ENCODE data around the gene PDGFA.
"Not testable (repeated sequence)": the region's sequence is repeated elsewhere in the genome, so short reads cannot be mapped to it uniquely, and the experiment has no call there.

Gene PDGFA

DNA sequence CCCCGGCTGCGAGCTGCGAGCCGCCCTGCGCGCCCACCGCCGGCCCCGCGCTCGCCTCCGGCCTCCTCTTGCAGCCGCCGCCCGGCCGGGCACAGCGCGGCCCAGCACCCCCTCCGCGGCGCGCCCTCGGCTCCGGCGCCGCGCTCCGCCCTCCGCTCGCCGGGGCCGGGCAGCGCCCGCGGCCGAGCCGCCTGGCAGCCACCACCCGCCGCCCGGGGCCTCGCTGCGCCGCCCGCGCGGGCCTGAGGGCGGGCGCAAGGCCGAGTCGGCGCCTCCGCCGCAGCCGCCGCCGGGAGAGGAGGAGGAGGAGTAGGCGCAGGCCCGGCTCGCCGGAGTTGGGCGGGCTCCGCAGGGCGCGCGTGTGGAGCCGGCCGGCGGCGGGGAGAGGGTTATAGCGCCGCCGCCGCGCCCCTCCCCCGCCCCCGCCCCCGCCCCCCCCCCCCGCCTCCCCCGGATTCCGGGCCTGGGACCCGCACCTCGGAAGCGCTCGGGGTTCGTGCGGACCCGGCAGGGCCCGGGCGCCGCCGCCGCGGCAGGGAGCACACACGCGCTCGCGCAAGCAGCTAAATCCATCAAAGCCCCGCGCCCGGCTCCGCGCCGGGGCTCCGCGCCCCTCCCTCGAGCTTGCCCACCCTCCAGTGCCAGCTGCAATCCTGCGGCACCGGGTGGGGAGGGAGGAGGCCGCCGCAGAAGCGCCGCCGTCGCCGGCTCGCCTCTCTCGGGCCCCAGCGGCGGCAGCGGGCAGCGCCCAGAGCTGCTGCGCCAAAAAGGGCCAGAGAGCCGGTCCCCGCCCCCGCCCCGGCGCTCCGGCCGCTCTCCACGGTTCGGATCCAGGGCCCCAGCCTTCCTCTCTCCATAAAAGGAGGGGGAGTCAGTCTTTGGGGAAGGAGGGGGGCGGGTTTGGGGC lies at the start of gene PDGFA:
PDGFA (minus strand) TSS at position 363 of the 907 bp plus-strand sequence. CDS start 845 bp downstream, outside the sequence.
- peak; percentile 36 for DNase-seq

DNA sequence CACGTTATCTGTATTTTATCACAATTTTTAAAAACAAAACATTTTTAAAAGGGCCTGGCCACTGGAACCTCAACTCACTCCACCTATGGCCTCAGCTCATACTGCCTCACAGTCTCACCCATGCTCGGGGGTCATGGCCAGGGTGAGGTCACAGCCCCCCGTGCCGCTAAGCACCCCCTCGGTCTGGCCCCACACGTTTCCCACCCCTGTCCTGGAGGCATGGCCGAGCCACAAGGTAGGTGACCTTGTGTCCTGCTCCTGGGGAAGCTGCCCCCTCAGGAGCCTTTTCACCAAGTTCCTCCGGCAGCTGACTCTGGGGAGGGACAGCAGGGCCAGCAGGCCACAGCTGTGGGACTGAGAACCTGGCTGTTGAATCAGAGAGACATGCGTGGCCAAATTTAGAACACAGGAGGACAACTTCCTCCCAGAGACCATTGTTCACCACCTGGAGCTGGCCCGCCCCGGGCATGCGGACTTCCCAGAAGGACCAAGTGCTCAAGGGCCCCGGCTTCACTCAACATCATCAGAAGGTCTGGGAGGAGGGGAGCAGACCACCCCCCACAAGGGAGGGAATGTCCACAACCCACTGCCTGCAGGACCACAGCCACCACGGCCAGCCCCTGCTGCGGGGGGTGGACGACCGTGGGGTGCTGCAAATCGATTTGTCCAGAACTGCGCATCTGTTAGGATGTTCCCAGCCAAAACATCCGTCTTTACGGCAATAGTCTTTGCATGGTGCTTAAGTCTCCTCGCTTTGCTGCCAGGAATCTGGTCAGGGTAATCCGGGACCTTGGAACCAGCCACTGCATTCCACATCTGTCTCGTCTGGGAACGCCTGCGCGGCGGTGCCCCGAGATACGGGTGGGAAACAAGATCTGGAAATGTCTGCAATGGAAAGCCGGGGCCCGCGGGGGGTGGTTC lies 48.6 kb upstream of the PDGFA start:
- DNase-seq, result no peak

DNA sequence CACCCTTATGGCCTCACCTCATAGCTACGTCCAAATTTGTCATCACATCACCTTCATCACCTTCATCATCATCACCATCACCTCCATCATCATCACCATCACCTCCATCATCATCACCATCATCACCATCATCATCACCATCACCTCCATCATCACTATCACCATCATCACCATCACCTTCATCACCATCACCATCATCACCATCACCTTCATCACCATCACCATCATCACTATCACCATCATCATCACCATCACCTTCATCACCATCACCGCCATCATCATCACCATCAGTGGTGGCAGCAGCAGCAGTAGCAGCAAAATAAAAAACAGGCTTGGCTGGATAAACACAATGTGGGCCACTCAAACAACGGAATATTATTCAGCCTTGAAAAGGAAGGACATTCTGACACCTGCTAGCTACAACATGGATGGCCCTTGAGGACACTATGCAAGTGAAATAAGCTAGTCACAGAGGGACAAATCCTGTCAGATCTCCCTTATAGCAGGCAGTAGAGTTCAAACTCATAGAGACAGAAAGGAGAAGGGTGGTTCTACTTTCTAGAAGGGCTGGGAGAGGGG lies 47.7 kb upstream of the PDGFA start:
- no peak for DNase-seq

DNA sequence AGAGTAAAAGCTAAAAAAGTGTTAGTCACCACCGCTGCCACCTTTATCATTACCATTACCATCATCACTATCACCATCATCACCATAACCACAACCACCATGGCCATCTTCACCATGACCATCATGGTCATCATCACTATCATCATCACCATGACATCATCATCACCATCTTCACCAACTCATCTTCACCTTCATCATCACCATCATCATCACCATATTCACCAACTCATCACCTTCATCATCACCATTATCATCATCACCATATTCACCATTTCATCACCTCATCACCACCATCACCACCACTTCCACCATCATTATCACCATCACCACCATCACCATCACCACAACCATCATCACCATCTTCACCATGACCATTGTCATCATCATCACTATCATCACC lies 46.5 kb upstream of the PDGFA start:
- no peak for DNase-seq

DNA sequence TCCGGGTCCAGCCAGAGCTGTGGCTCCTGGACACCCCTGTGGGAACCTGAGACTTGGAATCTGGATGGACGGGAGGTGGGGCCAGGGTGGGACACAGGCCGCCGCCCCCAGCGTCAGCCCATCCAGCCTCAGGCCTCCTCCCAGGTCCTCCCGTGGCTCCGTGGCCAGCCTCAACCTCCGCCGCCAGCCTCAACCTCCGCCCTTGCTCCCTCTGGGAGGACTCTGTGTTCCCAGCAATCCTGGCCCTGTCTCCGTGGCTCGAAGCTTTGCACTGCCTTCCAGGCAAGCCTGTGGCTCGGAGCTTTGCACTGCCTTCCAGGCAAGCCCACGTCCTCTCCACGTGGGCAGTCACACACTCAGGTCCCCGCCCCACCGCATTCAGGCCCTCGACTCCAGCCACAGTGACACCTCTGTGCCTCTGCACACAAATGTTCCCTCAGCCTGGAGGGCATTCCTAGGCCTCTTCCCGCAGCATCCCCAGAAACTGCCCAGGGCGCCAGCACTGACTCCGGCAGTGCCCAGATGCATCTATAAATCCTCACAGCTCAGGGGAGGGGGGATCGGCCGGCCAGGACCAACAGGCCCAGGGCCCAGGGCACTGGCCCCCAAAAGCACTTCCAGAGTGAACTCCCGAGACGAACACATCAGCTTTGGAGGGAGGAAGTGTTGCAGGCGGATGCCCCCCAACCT lies 44.7 kb upstream of the PDGFA start:
- DNase-seq, result no peak

DNA sequence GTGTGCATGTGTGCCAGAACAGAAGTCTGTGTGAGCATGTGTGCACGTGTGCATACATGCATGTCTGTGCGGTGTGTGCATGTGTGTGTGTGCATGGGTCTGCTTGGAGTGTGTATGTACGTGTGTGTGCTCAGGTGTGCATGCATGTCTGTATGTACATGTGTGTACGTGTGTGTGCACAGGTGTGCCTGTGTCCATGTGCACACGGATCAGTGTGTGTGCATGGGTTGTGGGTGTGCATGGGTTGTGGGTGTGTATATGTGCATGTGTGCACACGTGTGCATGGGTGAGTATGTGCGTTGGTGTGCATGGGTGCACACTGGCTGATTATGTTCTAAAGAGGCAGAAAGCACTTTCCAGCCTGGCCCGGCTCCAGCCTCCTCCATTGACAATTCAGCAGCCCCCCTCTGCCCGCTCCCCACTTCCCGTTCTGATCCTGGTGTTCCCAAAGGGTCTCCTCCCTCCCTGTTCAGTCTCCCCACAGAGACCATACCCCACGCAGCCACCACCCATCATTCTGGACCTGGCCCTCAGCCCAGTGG lies 44.1 kb upstream of the PDGFA start:
- no peak for DNase-seq

DNA sequence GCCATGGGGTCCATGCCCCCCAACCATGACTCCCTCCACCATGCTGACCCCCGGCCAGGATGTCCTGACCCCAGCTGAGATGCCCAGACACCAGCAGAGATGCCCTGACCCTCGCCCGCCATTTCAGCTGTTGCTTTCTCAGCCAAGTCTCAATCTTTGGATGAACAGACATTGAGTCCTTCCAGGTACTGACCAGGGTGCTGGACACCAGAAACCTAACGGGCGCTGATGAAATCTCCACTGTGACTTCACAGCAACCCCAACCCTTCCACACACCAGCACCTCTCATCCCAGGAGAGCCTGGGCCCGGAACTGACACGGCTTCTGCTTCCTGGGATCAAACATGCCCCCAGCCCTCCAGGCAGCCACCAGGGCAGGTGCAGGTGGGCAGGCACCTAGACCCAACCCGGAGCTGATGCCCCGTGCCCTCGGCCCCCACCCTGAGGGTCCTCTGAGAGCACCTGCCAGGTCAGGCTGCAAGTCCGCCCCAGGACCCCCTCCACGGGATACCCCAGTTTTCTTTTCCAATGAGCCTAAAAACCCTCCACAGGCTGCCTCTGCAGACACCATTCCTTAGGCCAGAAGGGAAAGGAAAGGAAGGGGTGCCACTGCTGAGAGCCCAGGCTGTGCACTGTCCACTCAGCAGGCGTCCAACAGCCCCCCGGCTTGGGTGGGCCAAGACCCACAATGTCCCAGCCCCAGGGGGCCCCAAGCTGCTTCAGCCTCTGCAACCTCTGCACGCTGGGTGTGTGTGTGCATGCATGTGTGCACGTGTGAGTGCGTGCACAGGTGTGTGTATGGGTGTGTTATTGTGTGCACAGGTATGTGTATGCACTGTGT lies 43.4 kb upstream of the PDGFA start:
- DNase-seq, result no peak

DNA sequence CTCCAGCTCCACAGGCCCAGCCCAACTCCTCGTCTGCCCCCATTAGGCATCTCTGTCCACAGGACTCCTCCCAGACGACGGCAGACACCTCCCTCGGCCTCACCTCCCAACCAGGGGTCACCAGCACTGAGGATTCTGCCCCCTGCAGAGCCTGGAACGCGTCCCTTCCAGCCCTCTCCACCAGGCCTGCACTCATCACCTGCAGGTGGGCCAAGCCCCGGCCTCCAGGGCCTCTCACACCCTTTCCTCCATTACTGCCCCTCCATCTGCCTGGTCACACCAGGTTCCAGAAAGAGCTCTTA lies 42.7 kb upstream of the PDGFA start:
- DNase-seq, result no peak

DNA sequence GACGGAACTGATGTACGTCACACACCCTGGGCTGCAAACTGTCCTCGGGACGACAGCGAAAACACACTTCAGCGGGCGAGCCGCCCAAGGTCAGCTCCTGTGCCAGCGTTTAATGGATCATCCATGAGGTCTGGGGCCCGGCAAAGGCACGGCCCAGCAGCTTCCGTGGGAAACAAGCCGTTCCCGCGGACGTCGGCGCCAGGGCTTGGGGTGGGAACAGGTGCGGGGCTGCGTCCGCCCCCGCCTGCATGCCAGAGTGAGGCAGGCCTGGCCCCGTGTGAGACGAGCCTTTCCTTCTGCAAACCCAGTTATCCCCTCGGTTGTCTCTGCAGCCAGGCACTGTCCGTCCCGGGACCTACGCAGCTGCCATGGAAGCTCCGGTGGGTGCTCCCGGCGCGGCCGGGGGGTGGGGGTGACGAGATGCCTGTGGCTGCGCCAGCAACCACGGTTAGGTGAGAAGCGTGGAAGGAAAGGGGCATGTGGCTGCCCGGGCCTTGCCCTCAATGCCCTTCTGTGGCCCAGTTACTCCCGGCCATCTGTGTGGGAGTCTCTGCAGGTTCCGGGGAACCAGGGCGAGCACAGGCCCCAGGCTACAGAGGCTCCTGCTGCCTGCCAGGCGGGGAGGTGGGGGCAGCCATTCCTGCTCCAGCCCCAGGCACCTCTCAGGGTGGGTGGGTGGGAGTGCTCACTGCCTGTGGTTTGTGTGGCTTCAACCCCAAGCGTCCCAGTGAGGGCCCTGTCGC lies 42.2 kb upstream of the PDGFA start:
- DNase-seq, result no peak

DNA sequence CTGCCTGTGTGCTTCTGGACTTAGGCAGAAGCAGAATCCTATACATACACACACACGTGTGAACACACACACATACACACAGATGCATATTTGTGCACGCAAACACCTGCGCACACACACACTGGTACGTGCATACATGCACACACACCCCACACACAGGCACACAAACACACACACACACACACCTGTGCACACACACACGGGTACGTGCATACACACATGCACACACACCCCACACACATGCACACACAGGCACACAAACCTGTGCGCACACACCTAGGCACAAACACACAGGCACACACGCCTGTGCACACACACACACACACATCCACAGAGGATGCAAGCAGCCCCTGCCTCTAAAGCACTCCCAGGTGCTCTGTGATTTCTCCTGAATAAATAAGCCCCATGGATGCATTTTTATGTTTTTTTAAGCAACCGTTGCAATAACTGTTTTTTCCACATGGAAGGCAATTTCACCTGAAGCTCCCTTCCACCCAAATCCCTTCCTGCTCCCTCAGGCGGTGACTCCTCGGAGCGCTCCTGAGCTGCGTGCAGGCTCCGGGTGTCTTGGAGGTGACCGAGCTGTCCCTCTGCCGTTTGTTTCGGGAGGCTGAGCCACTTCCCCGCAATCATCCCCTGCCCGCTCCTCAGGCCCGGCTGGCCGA lies 41.5 kb upstream of the PDGFA start:
- DNase-seq, result no peak

DNA sequence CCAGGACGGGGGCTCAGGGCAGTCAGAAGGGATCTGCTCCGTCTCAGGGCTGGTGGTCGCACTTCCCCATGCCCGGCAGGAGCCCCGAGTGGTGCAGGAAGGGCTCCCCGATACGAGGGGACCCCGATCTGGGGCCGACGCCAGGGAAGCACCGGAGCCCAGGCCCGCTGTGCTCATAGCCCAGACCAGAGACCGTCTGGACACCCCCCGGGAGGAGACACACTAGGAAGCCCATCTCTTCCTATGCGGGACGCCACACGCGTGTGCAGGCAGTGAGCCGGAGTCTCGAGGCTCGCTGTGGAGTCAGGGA lies 39.7 kb upstream of the PDGFA start:
- no peak for DNase-seq

DNA sequence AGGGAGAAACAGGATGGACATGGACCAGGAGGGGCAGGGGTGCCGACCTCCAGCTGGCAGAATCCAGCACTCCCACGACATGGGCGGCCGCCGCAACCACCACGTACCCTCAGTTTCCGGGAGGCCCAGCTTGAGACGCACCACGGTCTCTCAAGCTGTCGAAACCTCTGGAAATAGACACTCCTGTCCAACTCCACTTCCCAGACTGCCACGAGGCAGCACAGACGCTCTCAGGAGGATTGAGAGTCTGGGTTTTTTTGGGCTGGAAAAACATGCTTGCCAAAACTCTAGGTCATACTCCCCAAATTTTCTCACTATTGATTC lies 37.9 kb upstream of the PDGFA start:
- DNase-seq, result no peak

DNA sequence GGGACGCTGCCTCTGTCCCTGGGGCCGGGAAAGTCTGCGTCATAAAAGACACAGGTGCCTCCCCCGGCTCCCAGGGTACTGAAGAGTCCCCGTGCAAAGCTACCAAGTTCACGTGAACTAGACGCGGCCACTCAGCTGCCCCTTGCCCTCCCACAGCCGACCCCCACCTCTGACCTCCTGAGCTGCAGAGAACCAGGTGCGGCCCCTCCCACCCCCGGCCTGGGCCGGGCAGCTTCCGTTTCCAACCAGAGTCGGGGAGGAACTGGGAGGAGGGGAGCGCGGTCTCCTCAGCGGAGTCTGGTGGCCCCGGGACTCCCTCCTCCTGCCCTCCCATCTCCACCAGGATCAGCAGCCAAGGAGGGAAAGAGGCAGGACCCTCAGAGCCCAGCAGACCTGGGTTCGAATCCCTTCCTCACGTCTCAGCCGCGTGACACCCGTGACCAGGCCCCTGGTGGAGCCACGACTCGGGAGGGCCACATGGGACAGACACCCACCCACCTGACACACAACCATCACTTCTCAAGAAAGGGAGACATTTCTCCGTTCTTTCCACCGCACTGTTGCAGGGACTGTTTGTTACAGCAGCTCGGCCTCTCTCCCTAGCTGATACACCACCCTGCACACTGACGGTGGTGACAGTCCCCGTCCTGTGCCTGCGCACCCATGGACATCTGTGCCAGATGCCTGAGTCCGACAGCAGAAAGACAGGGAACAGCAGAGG lies 37.4 kb upstream of the PDGFA start:
- DNase-seq, result no peak

DNA sequence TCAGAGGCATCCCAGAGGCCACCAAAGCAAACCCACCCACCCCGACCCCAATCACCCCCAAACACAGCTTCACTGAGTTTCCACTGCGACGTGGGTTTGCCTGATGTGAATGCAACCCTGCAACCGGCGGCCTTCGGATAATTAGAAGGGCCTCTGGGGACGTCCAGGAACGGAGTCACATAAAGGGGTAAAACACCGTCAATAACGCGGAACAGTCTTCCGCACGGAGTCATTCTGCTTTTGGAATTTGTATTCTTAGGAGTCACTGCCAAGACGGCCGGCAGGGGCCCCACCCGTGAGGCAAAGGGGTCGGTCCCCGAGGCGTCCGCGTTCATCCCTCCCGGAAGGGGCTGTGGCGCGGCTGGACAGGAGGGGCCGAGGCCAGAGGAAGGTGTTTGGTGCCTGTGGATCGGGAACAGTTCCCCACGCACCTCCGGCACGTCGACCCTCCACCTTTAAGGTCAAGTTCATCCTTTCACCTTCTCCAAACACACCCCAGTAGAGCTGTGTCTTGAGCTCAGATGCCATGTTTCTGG lies 36.7 kb upstream of the PDGFA start:
- no peak for DNase-seq

DNA sequence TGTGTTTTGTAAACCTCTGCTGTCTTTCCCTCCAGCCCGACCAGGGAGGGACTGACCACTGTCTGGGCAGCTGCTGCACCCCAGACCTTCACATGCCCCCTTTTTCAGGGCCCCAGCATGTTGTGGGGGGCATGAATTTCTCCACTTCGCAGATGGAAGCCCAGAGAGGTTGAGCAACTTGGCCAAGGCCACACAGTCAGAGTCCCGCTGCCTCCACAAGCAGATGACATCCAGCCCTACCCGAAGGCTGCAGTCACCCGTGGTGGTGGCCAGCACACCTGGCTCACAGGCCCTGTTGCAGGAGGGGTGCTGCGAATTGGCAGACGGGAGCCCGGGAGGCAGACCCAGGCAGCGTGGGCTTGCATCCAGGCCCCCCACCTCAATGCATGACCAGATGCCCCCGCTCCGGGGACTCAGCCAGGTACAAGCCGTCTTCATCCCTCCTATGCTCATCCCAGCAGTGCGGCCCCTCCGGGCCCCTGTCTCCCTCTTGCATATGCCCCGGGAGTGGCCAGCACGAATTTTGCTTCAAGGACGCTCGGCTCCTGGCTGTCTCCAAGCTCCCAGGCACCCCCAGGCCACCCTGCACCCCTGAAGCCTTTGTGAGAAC lies 36.0 kb upstream of the PDGFA start:
- DNase-seq, result no peak

DNA sequence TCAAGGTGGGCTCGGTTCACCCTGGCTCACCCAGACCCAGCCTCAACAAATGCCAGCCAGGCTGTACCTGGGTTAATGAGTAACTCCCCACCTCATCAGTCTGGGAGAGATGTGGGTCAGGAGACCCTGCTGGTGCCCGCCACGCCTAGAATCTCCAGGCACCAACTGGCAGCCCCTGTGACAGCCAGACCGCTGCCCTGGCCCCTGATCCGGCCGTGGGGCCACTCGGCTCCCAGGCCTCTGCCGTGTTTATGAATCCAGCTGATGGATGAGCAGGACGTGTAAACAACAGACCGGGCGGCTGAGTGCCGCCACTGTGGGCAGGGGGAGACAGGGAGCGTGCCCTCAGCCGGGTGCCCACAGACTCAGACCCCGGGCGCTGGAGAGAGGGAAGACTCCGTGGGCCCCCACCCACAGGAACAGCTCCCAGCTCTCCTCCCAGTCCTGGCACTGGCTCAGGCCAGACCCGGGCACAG lies 34.0 kb upstream of the PDGFA start:
- no peak for DNase-seq

DNA sequence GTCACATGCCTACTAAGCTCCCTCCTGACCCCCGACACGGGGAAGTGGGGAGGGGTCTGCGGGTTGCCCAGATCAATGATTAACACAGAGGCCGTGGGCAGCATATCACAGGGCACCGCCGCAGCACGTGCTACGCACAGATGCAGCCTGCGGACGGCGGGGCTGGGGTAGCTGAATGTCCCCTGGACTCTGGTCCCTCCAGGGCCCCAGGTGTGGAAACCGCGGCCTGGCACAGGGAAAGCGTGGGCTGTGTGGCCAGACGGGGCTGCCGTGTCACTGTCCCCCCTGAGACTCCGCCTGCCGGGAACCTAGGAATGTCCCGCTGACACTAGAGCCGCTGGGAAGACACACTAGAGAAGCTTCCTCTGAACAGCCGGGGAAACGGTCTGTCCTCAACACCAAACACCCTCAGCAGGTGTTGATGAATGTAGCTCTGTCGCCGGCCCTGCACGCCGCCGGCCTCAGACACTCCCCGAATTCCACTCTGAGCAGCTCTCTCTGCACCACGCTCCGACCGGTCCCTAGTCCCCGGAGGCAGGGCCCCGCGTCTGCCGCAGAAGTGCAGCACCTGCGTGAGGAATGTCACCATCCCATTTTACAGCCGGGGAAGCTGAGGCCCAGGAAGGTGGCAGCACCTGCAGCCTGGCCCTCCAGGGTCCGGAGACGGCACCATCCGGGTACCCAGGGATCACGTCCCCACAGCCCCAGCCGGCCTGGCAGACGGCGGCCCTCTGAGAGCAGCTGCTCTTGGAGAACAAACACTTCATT lies 33.4 kb upstream of the PDGFA start:
- no peak for DNase-seq

DNA sequence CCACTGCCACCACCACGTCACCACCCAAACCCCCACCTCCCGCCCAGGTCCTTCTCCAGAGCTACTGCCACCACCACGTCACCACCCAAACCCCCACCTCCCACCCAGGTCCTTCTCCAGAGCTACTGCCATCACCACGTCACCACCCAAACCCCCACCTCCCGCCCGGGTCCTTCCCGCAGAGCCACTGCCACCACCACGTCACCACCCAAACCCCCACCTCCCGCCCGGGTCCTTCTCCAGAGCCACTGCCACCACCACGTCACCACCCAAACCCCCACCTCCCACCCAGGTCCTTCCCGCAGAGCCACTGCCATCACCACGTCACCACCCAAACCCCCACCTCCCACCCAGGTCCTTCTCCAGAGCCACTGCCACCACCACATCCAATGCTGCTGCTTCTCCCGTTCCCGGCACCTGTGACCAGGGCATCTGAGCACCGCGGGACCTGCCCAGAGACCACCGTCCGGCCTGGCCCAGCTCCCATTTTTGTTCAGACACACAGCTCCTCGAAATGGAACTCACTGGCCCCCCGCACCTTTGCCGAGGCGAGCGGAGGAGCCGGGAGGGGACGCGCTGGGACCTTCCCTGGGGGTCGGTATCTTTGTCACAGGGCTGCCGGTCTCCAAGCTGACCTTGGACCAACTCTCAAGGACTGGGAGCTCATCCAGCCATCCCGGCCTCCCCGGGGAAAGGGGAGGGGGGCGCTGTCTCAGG lies 32.7 kb upstream of the PDGFA start:
- DNase-seq, result not testable (repeated sequence)
